Activated naive CD4-positive, alpha-beta T cell treated with anti-CD3 and anti-CD28 coated beads for 36 hours (primary cell): ENCODE results near the gene CABP4. TPM values are rescaled to one million over a fixed set of nuclear protein-coding genes. Genes with fewer than 3 reads are reported as not detected.

Experiments used
- CTCF ChIA-PET: fragments of 350-600 bp; sonication (Branson Sonifier 250); formaldehyde crosslinking; loops from one replicate; lab custom pipeline; 2021; ENCODE audit warnings: antibody characterized with exemption; lab: Charles Lee
- DNase-seq: peaks from one replicate; pipeline ENCODE4 v3.0.0-alpha.2; 2020
- H3K27ac Mint-ChIP-seq: one replicate; pipeline ENCODE4 v1.8.0; 2021; ENCODE audit warnings: mild to moderate bottlenecking, mixed read lengths
- H3K27me3 Mint-ChIP-seq: one replicate; pipeline ENCODE4 v1.8.0; 2021; ENCODE audit warnings: low read depth, mixed read lengths
- H3K36me3 Mint-ChIP-seq: one replicate; pipeline ENCODE4 v1.8.0; 2021; ENCODE audit warnings: low read depth, mixed read lengths
- H3K4me1 Mint-ChIP-seq: one replicate; pipeline ENCODE4 v1.8.0; 2021; ENCODE audit warnings: low read depth, mixed read lengths
- H3K4me3 Mint-ChIP-seq: one replicate; pipeline ENCODE4 v1.8.0; 2021; ENCODE audit warnings: mild to moderate bottlenecking, moderate library complexity, mixed read lengths
- H3K9me3 Mint-ChIP-seq: one replicate; pipeline ENCODE4 v1.8.0; 2021; ENCODE audit warnings: mixed read lengths
- intact Hi-C: fragments of 100-400 bp; cut with micrococcal nuclease; formaldehyde crosslinking; loops from one replicate; pipeline ENCODE4 v1.15.1; 2023
- microRNA-seq: library from miRNA; unstranded; fragments of <30 nt; microRNA quantifications from one replicate; pipeline ENCODE4 v1.2.0, GENCODE V29; 2022; ENCODE audit warnings: borderline microRNAs expressed, borderline replicate concordance
- total RNA-seq, 2 experiments: library from RNA; stranded (reverse); gene quantifications; one replicate each; pipeline ENCODE4 v1.2.3, GENCODE V29; 2021

Gene CABP4
- total RNA-seq, 2 experiments from 2014 or later = 1.4 to 2.3 TPM

- intact Hi-C loops = loop anchor here (1.0 to 10.0 kb wide), 12 partner anchors 19 to 528 kb away; partner anchors contain the start of genes GRK2, KDM2A, NDUFS8 and POLD4
- Mint-ChIP-seq H3K4me1 (peaks cover 41% of the 10 kb centered on the region), H3K27ac (peak overlapping the region; percentile 97), H3K27me3 (no peaks in the 10 kb centered on the region), H3K4me3 (peak overlapping the region; percentile 90), H3K36me3 (peaks cover 15% of the 10 kb centered on the region), H3K9me3 (no peaks in the 10 kb centered on the region)
- no peak for DNase-seq
- CTCF ChIA-PET = interaction anchor here (1.0 to 1.8 kb wide), 6 partner anchors 19 to 105 kb away, joined by 3 to 7 read pairs (median 6); partner anchors contain the start of genes PPP1CA, PTPRCAP and TMEM134
Measured at GRCh38 chr11:67506426-67507051, 51.4 kb downstream of the CABP4 start.

- Mint-ChIP-seq H3K36me3 (peaks cover 15% of the 10 kb centered on the region), H3K4me3 (peak overlapping the region; percentile 85), H3K27me3 (no peaks in the 10 kb centered on the region), H3K27ac (peak overlapping the region; percentile 97), H3K4me1 (peaks cover 38% of the 10 kb centered on the region), H3K9me3 (no peaks in the 10 kb centered on the region)
- CTCF ChIA-PET = interaction anchor here (1.0 to 1.5 kb wide), 3 partner anchors 39 to 106 kb away, joined by 3 to 7 read pairs (median 4); partner anchors contain the start of genes PPP1CA, PTPRCAP and TMEM134
- intact Hi-C loops = loop anchor here (2.0 to 10.0 kb wide), 4 partner anchors 240 to 527 kb away; partner anchors contain the start of genes GRK2, KDM2A, NDUFS8 and TCIRG1
- DNase-seq = no peak
Measured at GRCh38 chr11:67507242-67507863, 52.2 kb downstream of the CABP4 start.

- H3K4me3 Mint-ChIP-seq = peak within 1 kb of the TSS; percentile 85
- H3K9me3 Mint-ChIP-seq = no peaks in the 10 kb centered on the region
- intact Hi-C loops = loop anchor here (1.0 to 10.0 kb wide), 6 partner anchors 75 to 527 kb away; partner anchors contain the start of genes GRK2, GSTP1, KDM2A and NDUFS8
- no peaks in the 10 kb centered on the region for H3K27me3 Mint-ChIP-seq
- peaks cover 35% of the 10 kb centered on the region for H3K4me1 Mint-ChIP-seq
- CTCF ChIA-PET = interaction anchor here (1.0 to 1.5 kb wide), 3 partner anchors 39 to 107 kb away, joined by 3 to 7 read pairs (median 4); partner anchors contain the start of genes PPP1CA, PTPRCAP and TMEM134
- peak within 1 kb of the TSS; percentile 97 for H3K27ac Mint-ChIP-seq
- peak; percentile 99 for DNase-seq
- H3K36me3 Mint-ChIP-seq = peaks cover 12% of the 10 kb centered on the region
Measured at GRCh38 chr11:67507864-67508485, 52.8 kb downstream of the CABP4 start, which contains the start of gene CDK2AP2. Gene CDK2AP2 (minus strand): TSS chr11:67508162. CDS start chr11:67508082, 80 bp downstream.

GRCh38 chr11:67508486-67509121 is 53.5 kb downstream of the CABP4 start:
- H3K27me3 Mint-ChIP-seq = no peaks in the 10 kb centered on the region
- CTCF ChIA-PET = interaction anchor here (1.0 to 1.5 kb wide), 2 partner anchors 40 to 70 kb away, joined by 4 to 7 read pairs; partner anchors contain the start of genes PTPRCAP and TMEM134
- peak overlapping the region; percentile 97 for H3K27ac Mint-ChIP-seq
- peaks cover 31% of the 10 kb centered on the region for H3K4me1 Mint-ChIP-seq
- H3K4me3 Mint-ChIP-seq = peak overlapping the region; percentile 85
- H3K36me3 Mint-ChIP-seq = peaks cover 10% of the 10 kb centered on the region
- no peaks in the 10 kb centered on the region for H3K9me3 Mint-ChIP-seq
- intact Hi-C loops = loop anchor here (1.0 to 10.0 kb wide), 5 partner anchors 74 to 526 kb away; partner anchors contain the start of genes GRK2, GSTP1, KDM2A and NDUFS8
- peak; percentile 99 for DNase-seq

- peaks cover 2% of the 10 kb centered on the region for H3K27me3 Mint-ChIP-seq
- peak overlapping the region; percentile 85 for H3K4me3 Mint-ChIP-seq
- H3K4me1 Mint-ChIP-seq = peaks cover 27% of the 10 kb centered on the region
- intact Hi-C loops = no loop called here
- no peak overlapping the region for H3K27ac Mint-ChIP-seq
- H3K36me3 Mint-ChIP-seq = peaks cover 10% of the 10 kb centered on the region
- no peak for DNase-seq
- CTCF ChIA-PET = no interaction called here
- H3K9me3 Mint-ChIP-seq = no peaks in the 10 kb centered on the region
Measured at GRCh38 chr11:67510023-67510345, 54.8 kb downstream of the CABP4 start.

Small RNA genes within 50 kb of the gene (microRNA-seq; reads per million reads assigned to microRNA genes)
- gene MIR6752 = 2.7 reads per million

Other genes with a start within 250 kb of the CABP4 start
- gene GRK2, start 188.9 kb upstream of the CABP4 start, total RNA-seq = 100 to 1,000 TPM; 293 to 295 TPM
- gene ANKRD13D, start 166.1 kb upstream of the CABP4 start, total RNA-seq = 10 to 100 TPM; 56.2 to 61.9 TPM
- 1 to 10 TPM; 4.1 to 5.4 TPM for gene SSH3, start 151.8 kb upstream of the CABP4 start, total RNA-seq
- 10 to 100 TPM; 40.7 to 42.0 TPM for gene POLD4, start 101.8 kb upstream of the CABP4 start, total RNA-seq
- not detected for gene CLCF1, start 81.8 kb upstream of the CABP4 start, total RNA-seq
- gene RAD9A, start 63.4 kb upstream of the CABP4 start, total RNA-seq = 10 to 100 TPM; 29.5 to 30.7 TPM
- 100 to 1,000 TPM; 202 to 204 TPM for gene PPP1CA, start 53.5 kb upstream of the CABP4 start, total RNA-seq
- gene TBC1D10C, start 51.3 kb upstream of the CABP4 start, total RNA-seq = 10 to 100 TPM; 73.7 to 81.4 TPM
- gene CARNS1, start 39.7 kb upstream of the CABP4 start, total RNA-seq = 1 to 10 TPM in 1 of 2 experiments, under 1 TPM in 1; 0.91 to 2.0 TPM
- 10 to 100 TPM; 50.7 to 51.2 TPM for gene RPS6KB2, start 26.9 kb upstream of the CABP4 start, total RNA-seq
- 10 to 100 TPM; 56.8 to 62.4 TPM for gene PTPRCAP, start 17.7 kb upstream of the CABP4 start, total RNA-seq
- gene CORO1B, start 11.9 kb upstream of the CABP4 start, total RNA-seq = 100 to 1,000 TPM; 298 to 305 TPM
- not detected for gene GPR152, start 2.6 kb upstream of the CABP4 start, total RNA-seq
- gene TMEM134, start 13.9 kb downstream of the CABP4 start, total RNA-seq = 10 to 100 TPM; 52.6 to 56.1 TPM
- gene AIP, start 27.7 kb downstream of the CABP4 start, total RNA-seq = 100 to 1,000 TPM; 163 to 166 TPM
- 100 to 1,000 TPM; 112 to 127 TPM for gene PITPNM1, start 50.0 kb downstream of the CABP4 start, total RNA-seq
- 10 to 100 TPM; 53.7 to 55.1 TPM for gene CDK2AP2, start 52.8 kb downstream of the CABP4 start, total RNA-seq
- gene CABP2, start 68.1 kb downstream of the CABP4 start, total RNA-seq = not detected
- 100 to 1,000 TPM; 398 to 403 TPM for gene GSTP1, start 128.5 kb downstream of the CABP4 start, total RNA-seq
- gene NDUFV1, start 151.6 kb downstream of the CABP4 start, total RNA-seq = 100 to 1,000 TPM; 347 to 356 TPM
- gene NUDT8, start 174.6 kb downstream of the CABP4 start, total RNA-seq = 10 to 100 TPM; 29.7 to 30.4 TPM
- not detected for gene TBX10, start 184.4 kb downstream of the CABP4 start, total RNA-seq
- gene ACY3, start 195.4 kb downstream of the CABP4 start, total RNA-seq = not detected
- gene ALDH3B2, start 219.3 kb downstream of the CABP4 start, total RNA-seq = not detected